AML-193 (cell line): ENCODE results near the gene NUDT7.

Experiments
- DNase-seq, 2 experiments: peaks; one replicate each; lab custom pipeline; 2025; lab: John Stamatoyannopoulos, UW

Gene NUDT7

GRCh38 chr16:77724174-77724573, 1.9 kb downstream of the NUDT7 start:
- no peak for DNase-seq

GRCh38 chr16:77729951-77730350, 7.6 kb downstream of the NUDT7 start:
- DNase-seq, result no peak

GRCh38 chr16:77732241-77732946, 10.1 kb downstream of the NUDT7 start:
- DNase-seq, result no peak

GRCh38 chr16:77736879-77737278, 14.6 kb downstream of the NUDT7 start:
- DNase-seq, result peak in 1 of 2 experiments; percentile 2

GRCh38 chr16:77738706-77739558, 16.6 kb downstream of the NUDT7 start:
- no peak for DNase-seq

- no peak for DNase-seq
Measured at GRCh38 chr16:77739559-77739892, 17.2 kb downstream of the NUDT7 start.

- no peak for DNase-seq
Measured at GRCh38 chr16:77744141-77744540, 21.8 kb downstream of the NUDT7 start.

- DNase-seq, result no peak
Measured at GRCh38 chr16:77745972-77746371, 23.7 kb downstream of the NUDT7 start.

- no peak for DNase-seq
Measured at GRCh38 chr16:77748421-77749005, 26.2 kb downstream of the NUDT7 start.

- no peak for DNase-seq
Measured at GRCh38 chr16:77749415-77749814, 27.1 kb downstream of the NUDT7 start.

GRCh38 chr16:77758046-77758445, 35.7 kb downstream of the NUDT7 start:
- DNase-seq, result no peak

GRCh38 chr16:77758508-77758907, 36.2 kb downstream of the NUDT7 start:
- no peak for DNase-seq

GRCh38 chr16:77759201-77759600, 36.9 kb downstream of the NUDT7 start:
- DNase-seq, result no peak

GRCh38 chr16:77759821-77760220, 37.5 kb downstream of the NUDT7 start:
- no peak for DNase-seq

GRCh38 chr16:77760800-77761199, 38.5 kb downstream of the NUDT7 start:
- DNase-seq, result no peak

- no peak for DNase-seq
Measured at GRCh38 chr16:77761204-77761603, 38.9 kb downstream of the NUDT7 start.

- DNase-seq, result no peak
Measured at GRCh38 chr16:77762262-77762661, 39.9 kb downstream of the NUDT7 start.

- no peak for DNase-seq
Measured at GRCh38 chr16:77763994-77764393, 41.7 kb downstream of the NUDT7 start.

- DNase-seq, result no peak
Measured at GRCh38 chr16:77767211-77767610, 44.9 kb downstream of the NUDT7 start.

- DNase-seq, result no peak
Measured at GRCh38 chr16:77767826-77768225, 45.5 kb downstream of the NUDT7 start.

- DNase-seq, result no peak
Measured at GRCh38 chr16:77775911-77776909, 53.9 kb downstream of the NUDT7 start.

GRCh38 chr16:77777745-77778144, 55.4 kb downstream of the NUDT7 start:
- DNase-seq, result no peak
